HEK293 (cell line): Measurements from ENCODE around the gene APOBEC3B.
"Not testable (repeated sequence)": the region's sequence is repeated elsewhere in the genome, so short reads cannot be mapped to it uniquely, and the experiment has no call there.

Experiments used
- CTCF ChIP-seq: fragments of 450-650 bp; formaldehyde crosslinking; IDR thresholded peaks from 2 replicates; pipeline ENCODE4 v1.5.1; 2016; ENCODE audit warnings: missing biosample characterization, missing genetic modification characterization
- TCF7L2 ChIP-seq: IDR thresholded peaks from 2 replicates; pipeline ENCODE4 v1.6.1; 2011; ENCODE audit warnings: low read depth, mild to moderate bottlenecking, inconsistent platforms, low read length, moderate library complexity, borderline replicate concordance
- YY1 ChIP-seq: fragments of 450-650 bp; formaldehyde crosslinking; IDR thresholded peaks from 2 replicates; pipeline ENCODE4 v1.5.1; 2018; ENCODE audit warnings: missing biosample characterization, missing genetic modification characterization
- ZFP3 ChIP-seq: fragments of 450-650 bp; formaldehyde crosslinking; IDR thresholded peaks from 2 replicates; pipeline ENCODE4 v1.5.1; 2016; ENCODE audit warnings: low read depth, missing biosample characterization, missing genetic modification characterization
- ZNF146 ChIP-seq: fragments of 450-650 bp; formaldehyde crosslinking; IDR thresholded peaks from 2 replicates; pipeline ENCODE4 v1.5.1; 2016; ENCODE audit warnings: missing biosample characterization, missing genetic modification characterization
- ZNF274 ChIP-seq, 2 experiments: fragments of 200-500 bp in 1 of 2; fragments of 450-650 bp in 1 of 2; sonication (Bioruptor generic) in 1 of 2; formaldehyde crosslinking in 1 of 2; IDR thresholded peaks; 2 replicates each; pipeline versions ENCODE4 v1.5.1 to v1.6.1; 2014 to 2016; ENCODE audit warnings: borderline replicate concordance in 1 of 2, inconsistent platforms in 1 of 2, low read length in 1 of 2, missing biosample characterization in 1 of 2, missing genetic modification characterization in 1 of 2
- ZNF311 ChIP-seq: fragments of 450-650 bp; formaldehyde crosslinking; IDR thresholded peaks from 2 replicates; pipeline ENCODE4 v1.5.1; 2017; ENCODE audit warnings: missing biosample characterization, missing genetic modification characterization, borderline replicate concordance
- ZNF701 ChIP-seq: fragments of 450-650 bp; formaldehyde crosslinking; IDR thresholded peaks from 2 replicates; pipeline ENCODE4 v1.5.1; 2016; ENCODE audit warnings: missing biosample characterization, missing genetic modification characterization
- ZNF747 ChIP-seq: fragments of 450-650 bp; formaldehyde crosslinking; IDR thresholded peaks from 2 replicates; pipeline ENCODE4 v1.5.1; 2016; ENCODE audit warnings: missing biosample characterization, missing genetic modification characterization
- ZNF768 ChIP-seq: fragments of 450-650 bp; formaldehyde crosslinking; IDR thresholded peaks from 2 replicates; pipeline ENCODE4 v1.5.1; 2018; ENCODE audit warnings: missing biosample characterization, mild to moderate bottlenecking, missing genetic modification characterization
- ZXDB ChIP-seq: fragments of 450-650 bp; formaldehyde crosslinking; IDR thresholded peaks from 2 replicates; pipeline ENCODE4 v1.5.1; 2016; ENCODE audit warnings: missing biosample characterization, missing genetic modification characterization
- TF ChIP-seq, protein P1 (sequence below): fragments of 450-650 bp; formaldehyde crosslinking; IDR thresholded peaks from 2 replicates; pipeline ENCODE4 v1.5.1; 2016; ENCODE audit warnings: missing biosample characterization, missing genetic modification characterization

- not testable (repeated sequence) for TF ChIP-seq TCF7L2; ZNF274 (IDR thresholded peaks at IDR 0.05; ENCODE audit: low read length); ZNF274 (tag by site-specific recombination; IDR thresholded peaks at IDR 0.05; ENCODE audit: borderline replicate concordance); ZNF146 (tag by site-specific recombination); ZNF747 (tag by site-specific recombination); ZNF701 (tag by site-specific recombination); CTCF (tag by site-specific recombination); ZNF768 (tag by site-specific recombination); ZXDB (tag by site-specific recombination); YY1; ZFP3 (tag by site-specific recombination); ZNF311 (tag by site-specific recombination)
- TF ChIP-seq, protein P1, sequence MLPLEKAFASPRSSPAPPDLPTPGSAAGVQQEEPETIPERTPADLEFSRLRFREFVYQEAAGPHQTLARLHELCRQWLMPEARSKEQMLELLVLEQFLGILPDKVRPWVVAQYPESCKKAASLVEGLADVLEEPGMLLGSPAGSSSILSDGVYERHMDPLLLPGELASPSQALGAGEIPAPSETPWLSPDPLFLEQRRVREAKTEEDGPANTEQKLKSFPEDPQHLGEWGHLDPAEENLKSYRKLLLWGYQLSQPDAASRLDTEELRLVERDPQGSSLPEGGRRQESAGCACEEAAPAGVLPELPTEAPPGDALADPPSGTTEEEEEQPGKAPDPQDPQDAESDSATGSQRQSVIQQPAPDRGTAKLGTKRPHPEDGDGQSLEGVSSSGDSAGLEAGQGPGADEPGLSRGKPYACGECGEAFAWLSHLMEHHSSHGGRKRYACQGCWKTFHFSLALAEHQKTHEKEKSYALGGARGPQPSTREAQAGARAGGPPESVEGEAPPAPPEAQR = not testable (repeated sequence)
These were observed 1.6 kb upstream of the APOBEC3B start for GRCh38 chr22:38980587-38980986.
